Bronchial epithelial cell (primary cell): ENCODE data around the gene RER1. TPM values are rescaled to one million over a fixed set of nuclear protein-coding genes. Genes with fewer than 3 reads are reported as not detected.

ENCODE experiments used
- DNase-seq: peaks from one replicate; pipeline ENCODE4 v3.0.0-alpha.2; 2010; ENCODE audit warnings: low read depth
- FAIRE-seq: peaks from 2 replicates; lab custom pipeline; 2011; peaks lifted over from hg19 to GRCh38; lab: Jason Lieb, UNC
- H3K27me3 ChIP-seq: 2 replicates; pipeline ENCODE4 v1.5.1; 2011; ENCODE audit warnings: low read length; ENCODE audit not compliant: control insufficient read depth, insufficient read depth
- H3K36me3 ChIP-seq: 2 replicates; pipeline ENCODE4 v1.5.1; 2011; ENCODE audit warnings: low read length; ENCODE audit not compliant: control insufficient read depth, insufficient read depth
- H3K4me3 ChIP-seq: 2 replicates; pipeline ENCODE4 v1.5.1; 2011; ENCODE audit warnings: mild to moderate bottlenecking, low read depth, low read length, control low read depth
- total RNA-seq: library from RNA; depleted of rRNA; stranded (reverse); fragments of >200 nt; gene quantifications from 2 replicates; pipeline ENCODE4 v1.2.1, GENCODE V29; 2014
- TF ChIP-seq, protein P1 (sequence below): IDR thresholded peaks from 2 replicates; pipeline ENCODE4 v1.5.1; 2011; ENCODE audit warnings: mild to moderate bottlenecking, moderate library complexity, low read length, control low read depth, inconsistent platforms; ENCODE audit not compliant: insufficient read depth, severe bottlenecking

Gene RER1
- total RNA-seq, 1 donor from 2014 or later = 94.8 TPM

DNA sequence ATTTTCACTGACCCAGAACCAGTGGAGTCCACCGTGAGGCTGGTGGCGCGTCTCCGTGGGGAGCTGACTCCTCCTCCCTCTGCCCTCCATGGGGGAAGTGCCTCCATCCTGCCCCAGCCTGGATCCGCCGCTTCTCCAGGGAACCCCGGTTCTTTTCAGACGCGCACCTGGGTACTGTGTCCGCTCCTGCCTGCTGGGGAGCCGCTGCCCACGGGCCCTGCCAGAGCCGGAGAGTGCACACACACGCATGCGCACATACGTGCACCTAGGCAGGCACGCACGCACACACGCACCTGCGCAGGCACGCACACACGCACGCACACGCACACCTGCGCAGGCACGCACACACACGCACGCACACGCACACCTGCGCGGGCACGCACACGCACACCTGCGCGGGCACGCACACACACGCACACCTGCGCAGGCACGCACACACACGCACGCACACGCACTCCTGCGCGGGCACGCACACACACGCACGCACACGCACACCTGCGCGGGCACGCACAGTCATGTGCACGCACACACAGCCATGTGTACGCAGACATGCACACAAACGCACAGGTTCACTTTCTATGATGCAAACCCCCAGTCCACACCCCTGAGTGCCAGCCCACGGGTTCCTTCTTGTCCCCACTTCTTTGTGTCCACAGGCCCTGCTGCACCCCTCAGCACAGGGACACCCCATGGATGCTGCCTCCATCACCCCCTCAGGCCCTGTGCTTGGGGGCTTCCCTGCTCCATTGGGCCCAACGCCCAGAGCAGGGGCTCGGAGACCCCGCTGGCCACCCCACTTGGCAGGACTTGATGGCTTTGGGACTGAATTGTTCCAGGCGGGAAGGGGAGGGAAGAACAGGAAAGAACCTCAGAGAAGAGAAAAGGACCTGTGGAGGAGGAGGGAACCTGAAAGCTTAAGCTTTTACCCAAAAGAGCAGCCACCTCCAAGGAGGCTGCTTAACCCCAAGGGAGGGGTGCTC, 43.0 kb upstream of the RER1 start:
- DNase-seq = no peak
- no peak for FAIRE-seq
- Histone ChIP-seq H3K36me3 (no peaks in the 10 kb centered on the region), H3K27me3 (no peaks in the 10 kb centered on the region), H3K4me3 (no peak overlapping the region)
- TF ChIP-seq, protein P1, sequence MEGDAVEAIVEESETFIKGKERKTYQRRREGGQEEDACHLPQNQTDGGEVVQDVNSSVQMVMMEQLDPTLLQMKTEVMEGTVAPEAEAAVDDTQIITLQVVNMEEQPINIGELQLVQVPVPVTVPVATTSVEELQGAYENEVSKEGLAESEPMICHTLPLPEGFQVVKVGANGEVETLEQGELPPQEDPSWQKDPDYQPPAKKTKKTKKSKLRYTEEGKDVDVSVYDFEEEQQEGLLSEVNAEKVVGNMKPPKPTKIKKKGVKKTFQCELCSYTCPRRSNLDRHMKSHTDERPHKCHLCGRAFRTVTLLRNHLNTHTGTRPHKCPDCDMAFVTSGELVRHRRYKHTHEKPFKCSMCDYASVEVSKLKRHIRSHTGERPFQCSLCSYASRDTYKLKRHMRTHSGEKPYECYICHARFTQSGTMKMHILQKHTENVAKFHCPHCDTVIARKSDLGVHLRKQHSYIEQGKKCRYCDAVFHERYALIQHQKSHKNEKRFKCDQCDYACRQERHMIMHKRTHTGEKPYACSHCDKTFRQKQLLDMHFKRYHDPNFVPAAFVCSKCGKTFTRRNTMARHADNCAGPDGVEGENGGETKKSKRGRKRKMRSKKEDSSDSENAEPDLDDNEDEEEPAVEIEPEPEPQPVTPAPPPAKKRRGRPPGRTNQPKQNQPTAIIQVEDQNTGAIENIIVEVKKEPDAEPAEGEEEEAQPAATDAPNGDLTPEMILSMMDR = no peak

DNA sequence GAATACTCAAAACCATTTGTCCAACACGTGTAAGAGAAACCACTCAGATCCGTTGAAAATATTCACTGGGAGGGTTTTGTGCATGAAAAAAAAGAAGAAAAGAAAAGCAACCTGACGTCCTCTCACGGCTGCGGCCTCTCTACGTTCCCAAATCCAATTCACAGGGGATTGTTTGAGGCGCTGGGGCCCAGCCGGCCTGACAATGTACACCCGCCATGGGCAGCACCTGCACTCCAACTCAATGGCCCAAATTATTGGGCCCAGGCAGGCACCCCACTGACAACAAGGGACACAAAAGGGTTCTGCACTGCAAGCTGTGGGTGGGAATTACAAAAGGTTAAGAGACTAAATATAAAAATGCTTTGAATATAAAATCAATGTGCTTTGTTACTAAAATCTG, 41.8 kb upstream of the RER1 start:
- no peaks in the 10 kb centered on the region for H3K36me3 ChIP-seq
- H3K27me3 ChIP-seq = no peaks in the 10 kb centered on the region
- no peak overlapping the region for H3K4me3 ChIP-seq
- DNase-seq (no peak), FAIRE-seq (no peak)
- TF ChIP-seq, protein P1 = no peak

DNA sequence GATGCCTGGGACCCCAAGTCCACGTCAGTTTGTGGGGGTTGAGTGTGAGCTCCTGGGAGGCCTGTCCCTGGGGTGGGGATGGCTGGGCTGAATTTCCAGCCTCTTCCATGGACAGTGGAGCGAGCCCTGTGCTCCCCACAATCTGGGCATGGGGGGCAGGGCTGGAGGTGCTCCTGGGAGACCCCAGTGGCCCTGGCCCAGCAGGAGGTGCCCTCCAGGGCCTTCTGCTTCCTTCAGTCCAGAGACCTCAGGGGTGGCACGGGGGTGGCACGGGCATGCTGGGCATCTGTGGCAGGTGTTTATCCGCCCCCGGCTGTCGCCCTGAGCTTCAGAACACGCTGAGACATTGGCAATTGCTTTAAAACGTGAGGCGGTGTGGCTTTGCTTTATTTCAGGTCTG, 41.1 kb upstream of the RER1 start:
- no peak for DNase-seq
- Histone ChIP-seq H3K36me3 (no peaks in the 10 kb centered on the region), H3K4me3 (no peak overlapping the region), H3K27me3 (no peaks in the 10 kb centered on the region)
- no peak for FAIRE-seq
- TF ChIP-seq, protein P1 = no peak

DNA sequence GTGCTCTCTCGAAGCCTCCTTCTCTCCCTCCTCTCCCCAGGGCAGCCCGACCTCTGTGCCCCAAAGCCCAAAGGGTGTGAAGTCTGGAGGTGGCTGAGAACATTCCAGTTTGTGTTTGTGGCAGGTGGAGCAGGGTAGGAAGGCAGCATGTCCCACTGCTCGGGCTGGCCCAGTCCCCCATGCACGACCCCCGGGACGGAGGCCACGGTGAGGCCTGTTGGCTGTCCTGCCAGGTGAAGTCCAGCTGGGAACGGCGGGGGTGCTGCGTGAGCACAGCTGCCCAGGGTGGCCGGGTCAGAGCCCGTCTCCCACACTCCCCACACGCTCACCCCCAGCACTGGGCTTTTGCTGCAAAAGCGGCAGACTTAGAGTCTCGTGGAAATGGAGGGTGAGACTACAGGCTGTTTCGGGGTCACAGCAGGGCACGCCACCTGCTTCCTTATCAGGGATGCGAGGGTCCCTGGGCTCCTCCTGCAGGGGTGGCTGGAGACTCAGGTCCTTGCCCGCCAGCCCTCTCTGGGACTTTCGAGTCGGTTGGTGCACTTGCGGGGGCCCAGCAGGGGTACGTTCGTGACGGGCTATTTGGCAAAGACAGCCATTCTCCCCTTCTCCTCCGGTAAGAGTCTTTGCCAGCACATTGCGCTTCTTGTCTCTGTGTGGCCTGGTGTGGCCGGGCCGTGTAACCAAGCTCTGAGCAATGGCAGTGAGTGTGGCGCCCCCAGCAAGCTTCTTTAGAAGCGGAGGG, 40.6 kb upstream of the RER1 start:
- TF ChIP-seq, protein P1 = no peak
- DNase-seq = no peak
- no peak overlapping the region for H3K4me3 ChIP-seq
- no peak for FAIRE-seq
- no peaks in the 10 kb centered on the region for H3K27me3 ChIP-seq
- no peaks in the 10 kb centered on the region for H3K36me3 ChIP-seq

DNA sequence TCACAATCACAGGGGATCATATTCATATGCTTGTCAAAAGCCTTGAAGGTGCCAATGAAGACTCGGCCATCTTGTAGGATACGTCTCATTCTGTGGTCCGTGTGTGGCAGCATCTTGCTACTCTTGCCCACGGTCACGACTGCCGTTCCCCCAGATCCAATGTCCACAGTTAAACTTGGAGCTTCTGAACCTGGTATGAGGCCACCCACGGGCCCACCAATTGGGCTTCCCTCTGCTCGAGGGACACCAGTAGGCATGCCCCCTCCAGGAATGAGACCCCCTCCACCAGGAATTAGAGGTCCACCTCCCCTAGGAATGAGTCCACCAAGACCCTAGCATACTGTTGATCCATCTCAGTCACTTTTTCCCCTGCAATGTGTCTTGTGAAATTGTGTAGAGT, 39.9 kb upstream of the RER1 start:
- Histone ChIP-seq H3K27me3 (no peaks in the 10 kb centered on the region), H3K36me3 (no peaks in the 10 kb centered on the region), H3K4me3 (no peak overlapping the region)
- TF ChIP-seq, protein P1 = no peak
- DNase-seq (no peak), FAIRE-seq (no peak)
